Measurements from ENCODE around the gene MYOM3.

DNA sequence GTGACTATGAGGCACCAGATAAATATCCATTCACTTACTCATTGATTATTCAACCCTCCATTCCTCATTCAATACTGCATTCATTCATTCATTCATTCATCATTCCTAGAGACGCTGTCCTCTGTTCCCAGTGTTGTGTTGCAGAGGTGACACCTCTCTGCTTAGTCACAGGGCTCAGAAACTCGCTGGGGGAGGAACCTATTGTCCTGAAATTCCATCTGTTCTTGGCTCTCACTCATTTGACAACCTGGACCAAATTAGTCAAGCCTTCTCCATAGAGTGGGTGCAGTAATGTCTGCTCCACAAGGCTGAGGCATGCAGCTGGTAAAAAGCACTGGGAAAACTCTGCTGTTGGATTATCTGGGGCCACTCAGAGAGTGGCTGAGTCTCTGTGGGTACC is 49.7 kb downstream of the MYOM3 start:
- TF ChIP-seq, protein P1, sequence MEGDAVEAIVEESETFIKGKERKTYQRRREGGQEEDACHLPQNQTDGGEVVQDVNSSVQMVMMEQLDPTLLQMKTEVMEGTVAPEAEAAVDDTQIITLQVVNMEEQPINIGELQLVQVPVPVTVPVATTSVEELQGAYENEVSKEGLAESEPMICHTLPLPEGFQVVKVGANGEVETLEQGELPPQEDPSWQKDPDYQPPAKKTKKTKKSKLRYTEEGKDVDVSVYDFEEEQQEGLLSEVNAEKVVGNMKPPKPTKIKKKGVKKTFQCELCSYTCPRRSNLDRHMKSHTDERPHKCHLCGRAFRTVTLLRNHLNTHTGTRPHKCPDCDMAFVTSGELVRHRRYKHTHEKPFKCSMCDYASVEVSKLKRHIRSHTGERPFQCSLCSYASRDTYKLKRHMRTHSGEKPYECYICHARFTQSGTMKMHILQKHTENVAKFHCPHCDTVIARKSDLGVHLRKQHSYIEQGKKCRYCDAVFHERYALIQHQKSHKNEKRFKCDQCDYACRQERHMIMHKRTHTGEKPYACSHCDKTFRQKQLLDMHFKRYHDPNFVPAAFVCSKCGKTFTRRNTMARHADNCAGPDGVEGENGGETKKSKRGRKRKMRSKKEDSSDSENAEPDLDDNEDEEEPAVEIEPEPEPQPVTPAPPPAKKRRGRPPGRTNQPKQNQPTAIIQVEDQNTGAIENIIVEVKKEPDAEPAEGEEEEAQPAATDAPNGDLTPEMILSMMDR (IDR thresholded peaks at IDR 0.05), result no peak
- no peak for TF ChIP-seq POLR2A (IDR thresholded peaks at IDR 0.05)

All from body of pancreas (tissue), 4 donors.